ENCODE data around the gene REP15. TPM values are rescaled to one million over a fixed set of nuclear protein-coding genes. Genes with fewer than 3 reads are reported as not detected.

Gene REP15
- total RNA-seq, 1 experiment from 2014 or later = 1.9 TPM

DNA sequence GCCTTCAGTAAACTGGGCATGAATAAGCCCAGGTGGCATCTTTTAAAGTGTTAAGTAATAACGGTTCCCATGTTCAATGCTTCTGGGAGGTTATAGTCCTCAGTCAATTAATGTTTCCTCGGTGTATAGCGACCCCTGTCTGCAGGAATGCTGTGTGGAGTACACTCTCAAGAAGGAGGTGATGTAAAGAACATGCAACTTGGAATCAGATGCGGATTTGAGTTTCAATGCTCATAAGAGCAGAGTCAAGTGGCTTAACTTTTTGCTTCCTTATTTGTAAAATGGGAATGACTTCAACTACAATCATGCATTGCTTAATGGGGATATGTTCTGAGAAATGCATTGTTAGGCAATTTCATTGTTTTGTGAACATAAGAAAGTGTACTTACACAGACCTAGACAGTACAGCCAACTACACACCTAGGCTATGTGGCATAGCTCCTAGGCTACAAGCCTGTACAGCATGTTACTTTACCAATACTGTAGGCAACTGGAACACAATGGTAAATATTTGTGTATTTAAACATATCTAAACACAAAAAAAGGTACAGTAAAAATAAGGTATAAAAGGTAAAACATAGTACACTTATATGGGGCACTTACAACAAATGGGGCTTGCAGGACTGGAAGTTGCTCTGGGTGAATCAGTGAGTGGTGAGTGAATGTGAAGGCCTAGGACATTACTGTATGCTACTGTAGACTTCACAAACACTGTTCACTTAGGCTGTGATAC lies 7.6 kb downstream of the REP15 start:
- no TSS peak for BruUV-seq (replicated peaks)
- Histone ChIP-seq H3K27me3 (ENCODE audit: control insufficient read depth, insufficient read depth, low read length) (no peaks in the 10 kb centered on the region), H3K4me1 (ENCODE audit: control insufficient read depth, insufficient read depth, low read length) (peaks cover 2% of the 10 kb centered on the region; the same call in 1 of the 2 replicates), H3K4me3 (ENCODE audit: low read depth in 2 of 2, low read length in 2 of 2) (no peak overlapping the region), H3K27ac (ENCODE audit: low read length) (peak overlapping the region; percentile 74; the same call in 1 of the 2 replicates), H3K36me3 (ENCODE audit: control insufficient read depth, insufficient read depth, low read length) (no peaks in the 10 kb centered on the region), H3K9me3 (ENCODE audit: control insufficient read depth, insufficient read depth, low read depth, low read length) (no peaks in the 10 kb centered on the region)
- intact Hi-C loops (cut with micrococcal nuclease; ENCODE audit: unreplicated experiment) = loop anchor here (5.0 to 10.0 kb wide), 2 partner anchors 282 to 369 kb away; partner anchors contain the start of gene BMAL2
- ChIA-PET CTCF (interaction anchor here (0.7 kb wide), 1 partner anchor 319 kb away, joined by 3 read pairs; no protein-coding TSS in a partner anchor), POLR2A (no interaction called here)
- in situ Hi-C loops (cut with HindIII; ENCODE audit: low pct_unique_long_range_greater_than_20kb, low sequenced_read_pairs) = no loop called here
- TF ChIP-seq, protein P1, sequence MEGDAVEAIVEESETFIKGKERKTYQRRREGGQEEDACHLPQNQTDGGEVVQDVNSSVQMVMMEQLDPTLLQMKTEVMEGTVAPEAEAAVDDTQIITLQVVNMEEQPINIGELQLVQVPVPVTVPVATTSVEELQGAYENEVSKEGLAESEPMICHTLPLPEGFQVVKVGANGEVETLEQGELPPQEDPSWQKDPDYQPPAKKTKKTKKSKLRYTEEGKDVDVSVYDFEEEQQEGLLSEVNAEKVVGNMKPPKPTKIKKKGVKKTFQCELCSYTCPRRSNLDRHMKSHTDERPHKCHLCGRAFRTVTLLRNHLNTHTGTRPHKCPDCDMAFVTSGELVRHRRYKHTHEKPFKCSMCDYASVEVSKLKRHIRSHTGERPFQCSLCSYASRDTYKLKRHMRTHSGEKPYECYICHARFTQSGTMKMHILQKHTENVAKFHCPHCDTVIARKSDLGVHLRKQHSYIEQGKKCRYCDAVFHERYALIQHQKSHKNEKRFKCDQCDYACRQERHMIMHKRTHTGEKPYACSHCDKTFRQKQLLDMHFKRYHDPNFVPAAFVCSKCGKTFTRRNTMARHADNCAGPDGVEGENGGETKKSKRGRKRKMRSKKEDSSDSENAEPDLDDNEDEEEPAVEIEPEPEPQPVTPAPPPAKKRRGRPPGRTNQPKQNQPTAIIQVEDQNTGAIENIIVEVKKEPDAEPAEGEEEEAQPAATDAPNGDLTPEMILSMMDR (IDR thresholded peaks at IDR 0.05) = peak; percentile 92
- TF ChIP-seq TCF7L2 (IDR thresholded peaks at IDR 0.05; ENCODE audit: low read depth, low read length) = no peak
- DNase-seq (ENCODE audit: low read depth, low spot score) (peak; percentile 96), ATAC-seq (peak; percentile 99)

DNA sequence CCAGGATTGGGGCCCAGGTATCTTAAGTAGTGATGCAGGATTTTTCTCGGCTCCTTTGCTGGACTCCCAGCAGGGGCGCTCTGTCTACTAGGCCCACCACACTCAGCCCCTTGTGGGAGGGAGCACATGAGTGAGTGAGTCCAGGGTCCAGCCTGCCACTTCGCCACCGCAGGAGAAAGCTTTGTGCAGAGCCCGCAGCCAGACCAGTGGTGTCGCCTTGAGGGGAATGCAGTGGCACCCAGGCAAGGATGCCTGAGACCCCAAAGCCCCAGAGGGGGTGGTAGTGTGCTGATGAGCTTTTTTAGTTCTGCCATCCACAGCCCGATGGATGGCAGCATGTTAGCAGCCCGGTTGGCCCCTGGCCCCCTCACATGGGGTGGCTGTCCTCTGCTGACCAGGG lies 9.0 kb downstream of the REP15 start:
- no TSS peak for BruUV-seq (replicated peaks)
- no peak for ATAC-seq

More for the DNA sequence above, 9.0 kb downstream of the REP15 start:
- peaks cover 2% of the 10 kb centered on the region for H3K4me1 ChIP-seq (ENCODE audit: control insufficient read depth, insufficient read depth, low read length)
- H3K27me3 ChIP-seq (ENCODE audit: control insufficient read depth, insufficient read depth, low read length) = no peaks in the 10 kb centered on the region
- in situ Hi-C loops (cut with HindIII; ENCODE audit: low pct_unique_long_range_greater_than_20kb, low sequenced_read_pairs) = no loop called here
- no peak overlapping the region for H3K4me3 ChIP-seq (ENCODE audit: low read depth in 2 of 2, low read length in 2 of 2)
- DNase-seq (ENCODE audit: low read depth, low spot score) = no peak
- ChIA-PET CTCF (no interaction called here), POLR2A (no interaction called here)
- H3K27ac ChIP-seq (ENCODE audit: low read length) = no peak overlapping the region; the same call in 1 of the 2 replicates
- TF ChIP-seq POLR2AphosphoS5 (IDR thresholded peaks at IDR 0.05; ENCODE audit: low read depth, low read length) (no peak), SIN3A (IDR thresholded peaks at IDR 0.05; ENCODE audit: borderline replicate concordance, insufficient read depth, low read depth, low read length) (no peak), TCF7L2 (IDR thresholded peaks at IDR 0.05; ENCODE audit: low read depth, low read length) (no peak)
- TF ChIP-seq, protein P1 (IDR thresholded peaks at IDR 0.05) = no peak; the same call in 1 of the 2 replicates
- TF ChIP-seq, protein P2, sequence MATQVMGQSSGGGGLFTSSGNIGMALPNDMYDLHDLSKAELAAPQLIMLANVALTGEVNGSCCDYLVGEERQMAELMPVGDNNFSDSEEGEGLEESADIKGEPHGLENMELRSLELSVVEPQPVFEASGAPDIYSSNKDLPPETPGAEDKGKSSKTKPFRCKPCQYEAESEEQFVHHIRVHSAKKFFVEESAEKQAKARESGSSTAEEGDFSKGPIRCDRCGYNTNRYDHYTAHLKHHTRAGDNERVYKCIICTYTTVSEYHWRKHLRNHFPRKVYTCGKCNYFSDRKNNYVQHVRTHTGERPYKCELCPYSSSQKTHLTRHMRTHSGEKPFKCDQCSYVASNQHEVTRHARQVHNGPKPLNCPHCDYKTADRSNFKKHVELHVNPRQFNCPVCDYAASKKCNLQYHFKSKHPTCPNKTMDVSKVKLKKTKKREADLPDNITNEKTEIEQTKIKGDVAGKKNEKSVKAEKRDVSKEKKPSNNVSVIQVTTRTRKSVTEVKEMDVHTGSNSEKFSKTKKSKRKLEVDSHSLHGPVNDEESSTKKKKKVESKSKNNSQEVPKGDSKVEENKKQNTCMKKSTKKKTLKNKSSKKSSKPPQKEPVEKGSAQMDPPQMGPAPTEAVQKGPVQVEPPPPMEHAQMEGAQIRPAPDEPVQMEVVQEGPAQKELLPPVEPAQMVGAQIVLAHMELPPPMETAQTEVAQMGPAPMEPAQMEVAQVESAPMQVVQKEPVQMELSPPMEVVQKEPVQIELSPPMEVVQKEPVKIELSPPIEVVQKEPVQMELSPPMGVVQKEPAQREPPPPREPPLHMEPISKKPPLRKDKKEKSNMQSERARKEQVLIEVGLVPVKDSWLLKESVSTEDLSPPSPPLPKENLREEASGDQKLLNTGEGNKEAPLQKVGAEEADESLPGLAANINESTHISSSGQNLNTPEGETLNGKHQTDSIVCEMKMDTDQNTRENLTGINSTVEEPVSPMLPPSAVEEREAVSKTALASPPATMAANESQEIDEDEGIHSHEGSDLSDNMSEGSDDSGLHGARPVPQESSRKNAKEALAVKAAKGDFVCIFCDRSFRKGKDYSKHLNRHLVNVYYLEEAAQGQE (IDR thresholded peaks at IDR 0.05; ENCODE audit: insufficient read depth in 1 of 2, low read depth in 2 of 2, low read length in 1 of 2) = no peak
- intact Hi-C loops (cut with micrococcal nuclease; ENCODE audit: unreplicated experiment) = loop anchor here (10.0 kb wide), 1 partner anchor 370 kb away; the partner anchor contains the start of gene BMAL2
- H3K36me3 ChIP-seq (ENCODE audit: control insufficient read depth, insufficient read depth, low read length) = no peaks in the 10 kb centered on the region
- no peaks in the 10 kb centered on the region for H3K9me3 ChIP-seq (ENCODE audit: control insufficient read depth, insufficient read depth, low read depth, low read length)

Measured in Panc1 (cell line).